ENCODE results near the gene KLK10. TPM values are rescaled to one million over a fixed set of nuclear protein-coding genes. Genes with fewer than 3 reads are reported as not detected.
"Not testable (repeated sequence)": the region's sequence is repeated elsewhere in the genome, so short reads cannot be mapped to it uniquely, and the experiment has no call there.

Gene KLK10
- total RNA-seq, 1 donor from 2014 or later = not detected

DNA sequence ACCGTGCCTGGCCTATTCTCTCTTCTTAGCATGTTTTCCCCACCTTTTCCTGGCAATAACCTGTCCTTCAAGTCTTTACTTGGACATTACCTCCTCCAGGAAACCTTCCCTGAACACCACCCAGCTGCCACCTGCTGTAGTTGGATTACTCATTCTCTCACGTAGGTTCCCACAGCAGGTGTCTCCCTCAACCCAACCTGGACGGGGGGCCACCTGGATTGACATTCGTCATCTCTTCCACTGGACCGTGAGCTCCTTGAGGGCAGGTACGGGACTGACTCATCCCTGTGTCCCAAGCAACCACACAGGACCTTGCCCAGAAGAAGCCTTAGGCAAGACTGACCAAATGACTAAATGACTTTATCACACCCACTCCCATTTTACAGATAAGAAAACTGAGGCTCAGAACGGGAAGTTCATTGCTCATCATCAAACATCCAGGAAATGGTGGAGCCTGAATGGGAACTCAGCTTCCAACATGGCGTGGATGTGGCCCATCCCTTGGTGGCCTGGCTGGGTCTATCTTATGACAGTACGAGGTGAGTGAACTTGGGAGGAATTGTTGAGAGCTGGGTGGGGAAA lies 46.6 kb downstream of the KLK10 start:
- ATAC-seq (no peak), DNase-seq (ENCODE audit: low spot score) (no peak)

DNA sequence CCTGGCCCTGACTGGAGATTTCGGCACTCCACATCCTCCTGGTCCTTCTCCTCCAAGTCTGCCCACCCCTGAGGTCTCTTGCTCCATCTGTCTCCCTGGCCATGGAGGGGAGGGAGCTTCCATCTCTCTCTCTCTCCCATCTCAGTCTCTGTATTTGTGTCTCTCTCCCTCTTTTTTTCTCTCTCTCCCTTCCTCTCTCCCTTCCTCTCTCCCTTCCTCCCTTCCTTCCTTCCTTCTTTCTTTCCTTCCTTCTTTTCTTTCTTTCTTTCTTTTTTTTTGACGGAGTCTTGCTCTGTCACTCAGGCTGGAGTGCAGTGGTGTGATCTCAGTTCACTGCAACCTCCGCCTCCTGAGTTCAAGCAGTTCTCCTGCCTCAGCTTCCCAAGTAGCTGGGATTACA lies 49.7 kb downstream of the KLK10 start:
- not testable (repeated sequence) for ATAC-seq; DNase-seq (ENCODE audit: low spot score)

DNA sequence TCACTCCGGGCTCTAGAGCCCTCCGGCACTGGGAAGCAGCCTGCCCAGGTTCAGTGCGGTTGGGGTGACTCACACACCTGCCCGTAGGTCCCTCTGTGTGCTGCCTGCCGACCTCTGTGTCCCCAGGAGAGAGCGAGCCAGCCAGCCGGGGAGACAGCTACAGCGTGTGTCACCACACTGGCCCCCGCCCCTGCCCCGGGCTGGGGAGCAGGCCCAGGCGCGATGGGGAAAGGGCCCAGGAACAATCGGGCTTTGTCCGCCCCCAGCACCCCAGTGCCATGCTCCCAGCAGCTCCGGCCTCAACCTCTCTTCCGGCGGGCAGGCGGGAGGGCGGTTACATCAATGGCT lies 50.1 kb downstream of the KLK10 start, which contains the start of gene KLK6:
Gene KLK6, minus strand, starts transcription at position 179 of the 348 bp plus-strand sequence. CDS start 1,487 bp downstream, outside the sequence.
- DNase-seq (ENCODE audit: low spot score) = no peak
- no peak for ATAC-seq

DNA sequence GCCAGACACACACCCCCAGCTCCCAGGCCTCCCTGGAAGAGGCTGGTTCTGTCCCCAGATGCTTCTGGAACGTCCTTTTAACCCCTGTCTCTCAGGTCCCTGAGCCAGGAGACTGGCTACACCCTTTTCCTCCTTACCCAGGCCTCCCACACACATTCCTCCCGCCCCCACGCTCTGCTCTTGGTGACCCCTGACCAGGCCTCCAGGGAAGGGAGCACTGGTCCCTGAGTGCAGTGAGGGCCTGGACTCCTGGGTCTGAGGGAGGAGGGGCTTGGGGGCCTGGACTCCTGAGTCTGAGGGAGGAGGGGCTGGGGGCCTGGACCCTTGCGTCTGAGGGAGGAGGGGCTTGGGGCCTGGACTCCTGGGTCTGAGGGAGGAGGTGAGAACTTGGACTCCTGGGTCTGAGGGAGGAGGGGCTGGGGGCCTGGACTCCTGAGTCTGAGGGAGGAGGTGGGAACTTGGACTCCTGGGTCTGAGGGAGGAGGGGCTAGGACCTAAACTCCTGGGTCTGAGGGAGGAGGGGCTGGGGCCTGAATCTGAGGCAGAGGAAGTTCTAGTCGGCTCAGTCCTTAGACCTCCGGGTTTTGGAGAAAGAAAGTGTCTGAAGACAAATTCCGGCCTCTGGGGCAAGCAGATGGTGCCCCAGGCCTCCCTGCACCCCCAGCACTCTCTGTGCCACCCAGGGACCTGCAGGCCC lies 50.6 kb downstream of the KLK10 start:
- no peak for ATAC-seq
- DNase-seq (ENCODE audit: low spot score) = no peak

DNA sequence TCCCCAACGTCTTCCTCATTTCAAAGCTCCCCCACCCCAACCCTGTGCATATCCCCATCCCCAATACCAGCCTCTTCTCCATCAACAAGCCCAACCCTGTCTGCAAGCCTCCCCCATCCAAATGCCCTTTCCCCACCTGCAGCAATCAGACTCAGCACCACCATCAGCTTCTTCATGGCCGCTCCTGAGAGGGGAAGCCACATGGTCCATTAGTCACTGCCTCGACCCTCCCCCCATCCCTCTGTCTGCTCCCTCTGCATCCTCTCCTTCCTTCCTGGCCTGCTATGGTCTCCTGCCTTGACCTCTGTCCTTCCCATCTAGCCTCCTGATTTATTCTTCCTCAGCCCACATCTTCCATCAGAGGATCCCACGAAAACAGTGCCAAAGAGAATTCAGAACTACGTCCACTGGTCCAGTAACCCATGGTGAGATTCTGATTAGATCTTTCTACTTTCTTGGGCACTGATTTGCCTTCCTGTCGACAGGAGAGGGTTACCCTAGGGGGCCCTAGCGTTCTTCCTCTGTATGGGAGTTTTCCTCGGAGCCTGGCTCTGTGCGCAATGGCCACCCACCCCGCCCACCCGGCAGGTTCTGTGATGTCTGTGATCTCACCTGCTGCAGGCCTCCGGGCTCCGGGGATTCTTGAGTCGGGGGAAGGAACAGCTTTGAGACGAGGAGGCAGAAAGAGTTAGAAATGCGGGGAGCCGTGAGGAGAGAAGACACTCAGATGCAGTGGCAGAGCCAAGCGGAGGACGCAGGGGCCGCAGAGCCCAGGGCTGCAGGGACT lies 51.4 kb downstream of the KLK10 start:
- DNase-seq (ENCODE audit: low spot score) = no peak

DNA sequence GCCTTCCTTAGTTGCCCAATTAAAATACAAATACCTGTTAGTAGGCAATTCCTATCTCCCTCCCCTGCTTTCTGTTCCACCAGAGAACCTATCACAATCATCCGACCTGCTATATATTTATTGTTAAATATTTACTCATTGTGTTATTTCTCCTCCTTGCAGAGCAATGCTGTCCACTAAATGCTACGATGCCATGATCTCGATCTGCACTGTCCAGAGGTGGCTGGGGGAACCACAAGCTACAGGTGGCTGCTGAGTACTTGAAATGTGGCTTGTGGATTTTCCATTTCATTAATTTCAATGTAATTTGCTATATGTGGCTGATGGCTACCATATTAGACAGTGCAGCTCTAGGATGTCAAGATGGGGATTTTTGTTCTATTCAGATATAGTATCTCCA lies 55.2 kb downstream of the KLK10 start:
- DNase-seq (ENCODE audit: low spot score) = no peak
- ATAC-seq = no peak

More for the DNA sequence above, 51.4 kb downstream of the KLK10 start:
- ATAC-seq = no peak

DNA sequence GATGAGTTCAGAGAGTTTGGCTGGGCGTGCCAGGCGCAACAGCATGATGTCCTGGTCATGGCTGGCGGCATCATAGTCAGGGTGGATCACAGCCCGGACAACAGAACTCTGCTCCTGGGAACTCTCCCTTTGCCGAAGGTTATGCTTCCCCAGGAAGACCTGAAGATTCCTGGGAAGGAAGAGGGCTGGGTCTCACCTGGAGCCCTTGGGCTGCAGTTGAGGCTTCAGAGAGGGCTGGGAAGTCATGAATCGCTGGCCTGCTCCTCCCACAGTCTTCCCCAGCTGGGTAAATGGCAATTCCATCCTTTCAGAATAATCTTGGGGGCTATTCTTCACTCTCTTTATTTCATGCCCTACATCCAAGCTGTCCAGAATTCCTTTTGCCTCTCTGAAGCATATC lies 56.1 kb downstream of the KLK10 start:
- DNase-seq (ENCODE audit: low spot score) (no peak), ATAC-seq (no peak)

Other genes with a start within 250 kb of the KLK10 start
- not detected for gene GPR32, start 249.2 kb downstream of the KLK10 start, total RNA-seq
- gene ACP4, start 229.3 kb downstream of the KLK10 start, total RNA-seq = not detected
- gene KLK1, start 195.9 kb downstream of the KLK10 start, total RNA-seq = 0.75 TPM
- gene KLK15, start 186.1 kb downstream of the KLK10 start, total RNA-seq = not detected
- not detected for gene KLK3, start 164.8 kb downstream of the KLK10 start, total RNA-seq
- gene KLK2, start 146.3 kb downstream of the KLK10 start, total RNA-seq = not detected
- not detected for gene KLK4, start 108.3 kb downstream of the KLK10 start, total RNA-seq
- not detected for gene KLK5, start 66.7 kb downstream of the KLK10 start, total RNA-seq
- gene KLK6, start 50.1 kb downstream of the KLK10 start, total RNA-seq = not detected
- gene KLK7, start 35.8 kb downstream of the KLK10 start, total RNA-seq = not detected
- gene KLK8, start 18.1 kb downstream of the KLK10 start, total RNA-seq = not detected
- not detected for gene KLK11, start 6.9 kb upstream of the KLK10 start, total RNA-seq
- gene KLK12, start 15.3 kb upstream of the KLK10 start, total RNA-seq = not detected
- not detected for gene KLK13, start 45.4 kb upstream of the KLK10 start, total RNA-seq
- not detected for gene KLK14, start 63.2 kb upstream of the KLK10 start, total RNA-seq
- gene CTU1, start 88.7 kb upstream of the KLK10 start, total RNA-seq = 4.4 TPM
- gene SIGLEC9, start 105.2 kb upstream of the KLK10 start, total RNA-seq = 4.8 TPM
- 3.8 TPM for gene SIGLEC7, start 122.6 kb upstream of the KLK10 start, total RNA-seq
- 3.4 TPM for gene CD33, start 205.4 kb upstream of the KLK10 start, total RNA-seq
- gene SIGLECL1, start 231.4 kb upstream of the KLK10 start, total RNA-seq = not detected

Measured in left lobe of liver (tissue), 2 donors.